Ectodermal cell (in vitro differentiated cells): ENCODE results near the gene MPZL3.

ENCODE experiments used
- H3K27ac ChIP-seq: 2 replicates; pipeline ENCODE4 v1.7.0; 2013; ENCODE audit warnings: mild to moderate bottlenecking, low read depth, low read length; ENCODE audit not compliant: insufficient read depth, poor library complexity, severe bottlenecking
- H3K27me3 ChIP-seq: 2 replicates; pipeline ENCODE4 v1.7.0; 2013; ENCODE audit warnings: mild to moderate bottlenecking, low read length; ENCODE audit not compliant: insufficient read depth, control insufficient read depth, poor library complexity, severe bottlenecking
- H3K36me3 ChIP-seq: one replicate; pipeline ENCODE4 v1.7.0; 2013; ENCODE audit warnings: low read length; ENCODE audit not compliant: control insufficient read depth, insufficient read depth
- H3K4me1 ChIP-seq: one replicate; pipeline ENCODE4 v1.7.0; 2013; ENCODE audit warnings: low read length; ENCODE audit not compliant: control insufficient read depth, insufficient read depth
- H3K4me3 ChIP-seq: 2 replicates; pipeline ENCODE4 v1.7.0; 2013; ENCODE audit warnings: low read depth, low read length, control low read depth; ENCODE audit not compliant: insufficient read depth
- H3K9me3 ChIP-seq: 2 replicates; pipeline ENCODE4 v1.7.0; 2013; ENCODE audit warnings: mild to moderate bottlenecking, low read length, moderate library complexity; ENCODE audit not compliant: control insufficient read depth
- WGBS, 2 experiments: methylation state at CpG; one replicate each; pipeline ENCODE4 v1.1.7; 2013; ENCODE audit warnings: missing lambda C conversion rate in 2 of 2; 5-methylcytosine and 5-hydroxymethylcytosine counted together

Gene MPZL3

GRCh38 chr11:118283756-118284350 is 31.7 kb upstream of the MPZL3 start:
- whole genome bisulfite sequencing, 2 experiments = 88 to 93% methylated on average over 4 of the region's 4 CpGs
- Histone ChIP-seq H3K4me3 (no peak overlapping the region), H3K27ac (no peak overlapping the region), H3K27me3 (no peaks in the 10 kb centered on the region), H3K9me3 (no peaks in the 10 kb centered on the region), H3K36me3 (no peaks in the 10 kb centered on the region), H3K4me1 (no peaks in the 10 kb centered on the region)

GRCh38 chr11:118283037-118283636 is 31.0 kb upstream of the MPZL3 start:
- no peak overlapping the region for H3K27ac ChIP-seq
- 95 to 96% methylated on average over 5 of the region's 5 CpGs for WGBS, 2 experiments
- H3K9me3 ChIP-seq = no peaks in the 10 kb centered on the region
- no peaks in the 10 kb centered on the region for H3K27me3 ChIP-seq
- H3K4me3 ChIP-seq = no peak overlapping the region
- H3K4me1 ChIP-seq = no peaks in the 10 kb centered on the region
- H3K36me3 ChIP-seq = no peaks in the 10 kb centered on the region

- WGBS, 2 experiments = 70 to 76% methylated on average over 6 of the region's 6 CpGs
- Histone ChIP-seq H3K27me3 (no peaks in the 10 kb centered on the region), H3K36me3 (no peaks in the 10 kb centered on the region), H3K4me1 (no peaks in the 10 kb centered on the region), H3K27ac (no peak overlapping the region), H3K9me3 (no peaks in the 10 kb centered on the region), H3K4me3 (no peak overlapping the region)
Observed at GRCh38 chr11:118282606-118283005, 30.4 kb upstream of the MPZL3 start.

GRCh38 chr11:118281284-118281683 is 29.1 kb upstream of the MPZL3 start:
- H3K27ac ChIP-seq = no peak overlapping the region
- H3K36me3 ChIP-seq = no peaks in the 10 kb centered on the region
- no peaks in the 10 kb centered on the region for H3K4me1 ChIP-seq
- 94 to 98% methylated on average over 1 of the region's 1 CpG for WGBS, 2 experiments
- H3K27me3 ChIP-seq = peaks cover 6% of the 10 kb centered on the region
- no peaks in the 10 kb centered on the region for H3K9me3 ChIP-seq
- no peak overlapping the region for H3K4me3 ChIP-seq

GRCh38 chr11:118277312-118277711 is 25.1 kb upstream of the MPZL3 start:
- H3K4me3 ChIP-seq = no peak overlapping the region
- H3K9me3 ChIP-seq = no peaks in the 10 kb centered on the region
- peaks cover 6% of the 10 kb centered on the region for H3K27me3 ChIP-seq
- H3K4me1 ChIP-seq = no peaks in the 10 kb centered on the region
- H3K27ac ChIP-seq = no peak overlapping the region
- no peaks in the 10 kb centered on the region for H3K36me3 ChIP-seq
- WGBS, 2 experiments = 85 to 100% methylated on average over 1 of the region's 1 CpG

GRCh38 chr11:118276422-118276821 is 24.3 kb upstream of the MPZL3 start:
- Histone ChIP-seq H3K36me3 (no peaks in the 10 kb centered on the region), H3K9me3 (no peaks in the 10 kb centered on the region), H3K27ac (no peak overlapping the region), H3K4me3 (no peak overlapping the region), H3K4me1 (no peaks in the 10 kb centered on the region), H3K27me3 (peaks cover 6% of the 10 kb centered on the region)
- 89 to 94% methylated on average over 1 of the region's 1 CpG for WGBS, 2 experiments

GRCh38 chr11:118275176-118275575 is 23.0 kb upstream of the MPZL3 start:
- peaks cover 9% of the 10 kb centered on the region for H3K27me3 ChIP-seq
- H3K9me3 ChIP-seq = no peaks in the 10 kb centered on the region
- H3K36me3 ChIP-seq = no peaks in the 10 kb centered on the region
- H3K27ac ChIP-seq = no peak overlapping the region
- H3K4me1 ChIP-seq = no peaks in the 10 kb centered on the region
- 69 to 70% methylated on average over 4 of the region's 4 CpGs for WGBS, 2 experiments
- no peak overlapping the region for H3K4me3 ChIP-seq

GRCh38 chr11:118274186-118274585 is 22.0 kb upstream of the MPZL3 start:
- Histone ChIP-seq H3K36me3 (no peaks in the 10 kb centered on the region), H3K4me1 (no peaks in the 10 kb centered on the region), H3K9me3 (no peaks in the 10 kb centered on the region), H3K27ac (no peak overlapping the region), H3K27me3 (peaks cover 18% of the 10 kb centered on the region), H3K4me3 (no peak overlapping the region)
- WGBS, 2 experiments = 86 to 100% methylated on average over 1 to 2 of the region's 2 CpGs

- no peak overlapping the region for H3K4me3 ChIP-seq
- no peak overlapping the region for H3K27ac ChIP-seq
- WGBS, 2 experiments = 78 to 85% methylated on average over 2 of the region's 2 CpGs
- H3K9me3 ChIP-seq = no peaks in the 10 kb centered on the region
- H3K36me3 ChIP-seq = no peaks in the 10 kb centered on the region
- H3K4me1 ChIP-seq = no peaks in the 10 kb centered on the region
- peaks cover 26% of the 10 kb centered on the region for H3K27me3 ChIP-seq
Observed at GRCh38 chr11:118272001-118272400, 19.8 kb upstream of the MPZL3 start.

GRCh38 chr11:118267486-118267885 is 15.3 kb upstream of the MPZL3 start:
- Histone ChIP-seq H3K27me3 (peaks cover 70% of the 10 kb centered on the region), H3K4me3 (no peak overlapping the region), H3K27ac (no peak overlapping the region), H3K4me1 (peaks cover 10% of the 10 kb centered on the region), H3K36me3 (no peaks in the 10 kb centered on the region), H3K9me3 (no peaks in the 10 kb centered on the region)
- WGBS, 2 experiments = 88% methylated on average over 3 of the region's 4 CpGs
